K562 (cell line): Measurements from ENCODE around the gene MAP3K7. TPM values are rescaled to one million over a fixed set of nuclear protein-coding genes. Genes with fewer than 3 reads are reported as not detected.

Source experiments
- ADNP ChIP-seq: fragments of 200-800 bp; sonication (Bioruptor generic); IDR thresholded peaks from 2 replicates; pipeline ENCODE4 v1.6.1; 2016; ENCODE audit warnings: missing genetic modification characterization, missing compliant biosample characterization
- ARID1B ChIP-seq: fragments of 450-650 bp; IDR thresholded peaks from 2 replicates; pipeline ENCODE4 v1.6.1; 2016; ENCODE audit warnings: antibody characterized with exemption, mild to moderate bottlenecking, inconsistent platforms
- CBFA2T3 ChIP-seq: fragments of 450-650 bp; IDR thresholded peaks from 2 replicates; pipeline ENCODE4 v1.6.1; 2017
- EGR1 ChIP-seq: fragments of 450-650 bp; conservative IDR thresholded peaks from 2 replicates; pipeline ENCODE4 v1.6.1; 2017; ENCODE audit warnings: mild to moderate bottlenecking
- EHMT2 ChIP-seq: fragments of 450-650 bp; IDR thresholded peaks from 2 replicates; pipeline ENCODE4 v1.6.1; 2018; ENCODE audit warnings: antibody characterized with exemption
- EP300 ChIP-seq: IDR thresholded peaks from 2 replicates; pipeline ENCODE4 v1.6.1; 2012; ENCODE audit warnings: low read length, improper control_type of control experiment
- ERF ChIP-seq: fragments of 450-650 bp; formaldehyde crosslinking; IDR thresholded peaks from 2 replicates; pipeline ENCODE4 v1.4.0; 2020; ENCODE audit warnings: mild to moderate bottlenecking, mixed read lengths
- FOS ChIP-seq: IDR thresholded peaks from 3 replicates; pipeline ENCODE4 v1.6.1; 2011; ENCODE audit not compliant: insufficient read length; ENCODE audit errors: extremely low read depth
- FOSL1 ChIP-seq: fragments of 200-800 bp; sonication (Bioruptor generic); conservative IDR thresholded peaks from 2 replicates; pipeline ENCODE4 v1.6.1; 2016; ENCODE audit warnings: missing genetic modification characterization, missing compliant biosample characterization
- HDAC2 ChIP-seq: fragments of 450-650 bp; IDR thresholded peaks from 2 replicates; pipeline ENCODE4 v1.6.1; 2016; ENCODE audit warnings: mild to moderate bottlenecking
- JUN ChIP-seq, 2 experiments: sonication (generic) in 1 of 2; formaldehyde crosslinking in 1 of 2; IDR thresholded peaks; 2 replicates each; pipeline versions ENCODE4 v1.6.1 to v1.8.0; 2012 to 2022; ENCODE audit warnings: borderline replicate concordance in 2 of 2, mild to moderate bottlenecking in 2 of 2, improper control_type of control experiment in 1 of 2, low read depth in 1 of 2, low read length in 1 of 2, missing genetic modification reagents in 1 of 2
- JUND ChIP-seq, 2 experiments: IDR thresholded peaks; 2 replicates in 1 of 2; 3 replicates in 1 of 2; pipeline ENCODE4 v1.6.1; 2011; ENCODE audit warnings: borderline replicate concordance in 2 of 2, low read depth in 2 of 2, low read length in 2 of 2, improper control_type of control experiment in 1 of 2, missing biosample characterization in 1 of 2, missing genetic modification characterization in 1 of 2, missing genetic modification reagents in 1 of 2
- MECOM ChIP-seq: fragments of 250-450 bp; sonication (Bioruptor Pico); IDR thresholded peaks from 2 replicates; pipeline ENCODE4 v1.8.0; 2022; ENCODE audit warnings: inconsistent platforms
- NFE2L1 ChIP-seq: fragments of 450-650 bp; IDR thresholded peaks from 2 replicates; pipeline ENCODE4 v1.6.1; 2016; ENCODE audit warnings: missing genetic modification characterization, low read depth, mild to moderate bottlenecking, missing compliant biosample characterization, moderate library complexity, borderline replicate concordance
- RCOR1 ChIP-seq, 2 experiments: IDR thresholded peaks; 2 replicates each; pipeline ENCODE4 v1.6.1; 2012; ENCODE audit warnings: low read depth in 2 of 2, low read length in 2 of 2, borderline replicate concordance in 1 of 2, improper control_type of control experiment in 1 of 2
- SMAD2 ChIP-seq: fragments of 150-350 bp; IDR thresholded peaks from 2 replicates; pipeline ENCODE4 v1.6.1; 2014; ENCODE audit warnings: low read depth, mild to moderate bottlenecking, low read length
- SMARCA4 ChIP-seq: fragments of 450-650 bp; IDR thresholded peaks from 2 replicates; pipeline ENCODE4 v1.6.1; 2016
- SMARCC2 ChIP-seq: fragments of 450-650 bp; IDR thresholded peaks from 2 replicates; pipeline ENCODE4 v1.6.1; 2017; ENCODE audit warnings: antibody characterized with exemption, moderate library complexity, mild to moderate bottlenecking, low read depth
- ZEB2 ChIP-seq: fragments of 450-650 bp; IDR thresholded peaks from 2 replicates; pipeline ENCODE4 v1.6.1; 2016
- ZKSCAN3 ChIP-seq: fragments of 250-450 bp; sonication (Bioruptor Pico); IDR thresholded peaks from 2 replicates; pipeline ENCODE4 v1.4.0; 2020
- ZNF507 ChIP-seq: conservative IDR thresholded peaks from 2 replicates; pipeline ENCODE4 v1.6.1; 2017; ENCODE audit warnings: missing genetic modification characterization, missing compliant biosample characterization
- ZNF644 ChIP-seq: fragments of 200-800 bp; sonication (Bioruptor generic); IDR thresholded peaks from 2 replicates; pipeline ENCODE4 v1.6.1; 2016; ENCODE audit warnings: low read depth, missing genetic modification characterization, missing compliant biosample characterization
- ZNF785 ChIP-seq: fragments of 250-450 bp; sonication (Bioruptor Pico); IDR thresholded peaks from 2 replicates; pipeline ENCODE4 v1.4.0; 2020; ENCODE audit warnings: mild to moderate bottlenecking
- polyA plus RNA-seq, 8 experiments: library from polyadenylated mRNA; depleted of rRNA in 4 of 8; stranded (reverse) in 5 of 8; unstranded in 3 of 8; fragments of >200 nt; fragmentation: Nextera tagmentation in 2 of 8; fragmentation: Illumina TruSeq in 1 of 8; extraction: Ambion mirVana in 2 of 8; extraction: Trizol in 1 of 8; gene quantifications; 2 replicates each; pipeline versions ENCODE4 v1.2.1 to v1.2.3, GENCODE V29; 2011 to 2014; ENCODE audit warnings: inconsistent platforms in 1 of 8, missing spikeins in 1 of 8
- total RNA-seq, 7 experiments: library from RNA; depleted of rRNA in 6 of 7; stranded (reverse); fragments of >200 nt in 6 of 7; fragmentation: Illumina TruSeq in 2 of 7; extraction: Trizol in 2 of 7; gene quantifications; 2 replicates each; pipeline versions ENCODE4 v1.2.1 to v1.2.3, GENCODE V29; 2011 to 2021; ENCODE audit warnings: low replicate concordance in 1 of 7
- TF ChIP-seq, protein P1 (sequence below): sonication (generic); IDR thresholded peaks from 2 replicates; pipeline ENCODE4 v1.6.1; 2016
- TF ChIP-seq, protein P2 (sequence below): sonication (generic); formaldehyde crosslinking; IDR thresholded peaks from 2 replicates; pipeline ENCODE4 v1.8.0; 2022; ENCODE audit warnings: mild to moderate bottlenecking, missing genetic modification reagents
- TF ChIP-seq, protein P3 (sequence below), 2 experiments: fragments of 450-650 bp in 1 of 2; sonication (generic) in 1 of 2; formaldehyde crosslinking in 1 of 2; IDR thresholded peaks in 1 of 2; conservative IDR thresholded peaks in 1 of 2; 2 replicates each; pipeline versions ENCODE4 v1.6.1 to v1.8.1; 2016 to 2023; ENCODE audit warnings: mild to moderate bottlenecking in 2 of 2, moderate library complexity in 2 of 2, inconsistent platforms in 1 of 2, missing genetic modification reagents in 1 of 2

Gene MAP3K7
- total and polyA plus RNA-seq, 9 of the 15 experiments (the other 6 are each of a cell fraction or from before 2014, with no cell fraction given) = 13.4 to 60.9 (median 34.8) TPM

DNA sequence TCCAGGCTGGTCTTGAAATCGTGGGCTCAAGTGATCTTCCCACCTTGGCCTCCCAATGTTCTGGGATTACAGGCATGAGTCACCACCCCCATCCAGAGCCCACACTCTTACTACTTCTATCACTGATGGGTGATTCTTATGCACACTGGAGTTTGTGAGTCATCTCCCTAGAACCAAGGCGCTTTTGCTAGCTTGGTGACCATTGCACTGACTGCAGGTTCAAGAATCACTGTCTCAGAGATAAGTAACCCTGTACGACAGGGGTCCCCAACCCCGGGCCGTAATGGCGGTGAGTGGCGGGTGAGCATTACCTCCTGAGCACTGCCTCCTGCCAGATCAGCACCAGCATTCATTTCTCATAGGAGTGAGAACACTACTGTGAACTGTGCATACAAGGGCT, 118.8 kb downstream of the MAP3K7 start (continued):
- TF ChIP-seq ZNF785 (CRISPR knock-in tag) (no peak), ZEB2 (0 out of 2 replicates have a peak, but pooled peaks have one; percentile 54), SMAD2 (no peak), ZNF644 (no peak), HDAC2 (peak; percentile 57; the same call in 1 of the 2 replicates), SMARCA4 (peak; percentile 81), NFE2L1 (tag) (no peak), ERF (CRISPR knock-in tag) (no peak), ADNP (tag) (0 out of 2 replicates have a peak, but pooled peaks have one; percentile 3), RCOR1 (IDR thresholded peaks at IDR 0.05; ENCODE audit: borderline replicate concordance in 1 of 2, low read depth in 2 of 2, low read length in 2 of 2) (peak in 1 of 2 experiments; percentile 79; a peak in 2 of 4 replicates), FOSL1 (tag) (peak; percentile 96), EGR1 (peak; percentile 54), FOS (peak; percentile 58), EHMT2 (peak; percentile 69), SMARCC2 (peak; percentile 45; the same call in 1 of the 2 replicates), MECOM (CRISPR knock-in tag) (no peak), EP300 (peak; percentile 14; the same call in 1 of the 2 replicates), JUN (IDR thresholded peaks at IDR 0.05; ENCODE audit: borderline replicate concordance, low read depth, low read length) (peak; percentile 95), JUN (CRISPR knock-in tag; IDR thresholded peaks at IDR 0.05; ENCODE audit: borderline replicate concordance) (no peak), ARID1B (peak; percentile 83), CBFA2T3 (peak; percentile 48; the same call in 1 of the 2 replicates), ZKSCAN3 (CRISPR knock-in tag) (no peak), ZNF507 (no peak), JUND (IDR thresholded peaks at IDR 0.05; ENCODE audit: borderline replicate concordance, low read depth, low read length) (peak; percentile 94), JUND (tag; IDR thresholded peaks at IDR 0.05; ENCODE audit: borderline replicate concordance, low read depth, low read length) (peak; percentile 86)
- TF ChIP-seq, protein P1, sequence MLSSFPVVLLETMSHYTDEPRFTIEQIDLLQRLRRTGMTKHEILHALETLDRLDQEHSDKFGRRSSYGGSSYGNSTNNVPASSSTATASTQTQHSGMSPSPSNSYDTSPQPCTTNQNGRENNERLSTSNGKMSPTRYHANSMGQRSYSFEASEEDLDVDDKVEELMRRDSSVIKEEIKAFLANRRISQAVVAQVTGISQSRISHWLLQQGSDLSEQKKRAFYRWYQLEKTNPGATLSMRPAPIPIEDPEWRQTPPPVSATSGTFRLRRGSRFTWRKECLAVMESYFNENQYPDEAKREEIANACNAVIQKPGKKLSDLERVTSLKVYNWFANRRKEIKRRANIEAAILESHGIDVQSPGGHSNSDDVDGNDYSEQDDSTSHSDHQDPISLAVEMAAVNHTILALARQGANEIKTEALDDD = peak; percentile 85
- TF ChIP-seq, protein P2, sequence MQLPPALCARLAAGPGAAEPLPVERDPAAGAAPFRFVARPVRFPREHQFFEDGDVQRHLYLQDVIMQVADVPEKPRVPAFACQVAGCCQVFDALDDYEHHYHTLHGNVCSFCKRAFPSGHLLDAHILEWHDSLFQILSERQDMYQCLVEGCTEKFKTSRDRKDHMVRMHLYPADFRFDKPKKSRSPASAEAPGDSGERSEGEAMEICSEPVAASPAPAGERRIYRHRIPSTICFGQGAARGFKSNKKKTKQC (CRISPR knock-in tag) = no peak
- TF ChIP-seq, protein P3, sequence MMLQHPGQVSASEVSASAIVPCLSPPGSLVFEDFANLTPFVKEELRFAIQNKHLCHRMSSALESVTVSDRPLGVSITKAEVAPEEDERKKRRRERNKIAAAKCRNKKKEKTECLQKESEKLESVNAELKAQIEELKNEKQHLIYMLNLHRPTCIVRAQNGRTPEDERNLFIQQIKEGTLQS (IDR thresholded peaks at IDR 0.05) = peak; percentile 96
- TF ChIP-seq, protein P3 (CRISPR knock-in tag; conservative IDR thresholded peaks at IDR 0.05) = no peak
